Esophagus muscularis mucosa (tissue), 4 donors: ENCODE results near the gene MARK3.

ENCODE experiments used
- EP300 ChIP-seq: sonication (generic); formaldehyde crosslinking; IDR thresholded peaks from one replicate; pipeline ENCODE4 v1.6.1; 2017; ENCODE audit warnings: antibody characterized with exemption
- POLR2A ChIP-seq: fragments of 450-650 bp; IDR thresholded peaks from one replicate; pipeline ENCODE4 v1.6.1; 2017; ENCODE audit warnings: antibody characterized with exemption, moderate library complexity, mild to moderate bottlenecking, low read depth
- POLR2AphosphoS5 ChIP-seq, 2 donors: sonication (generic); formaldehyde crosslinking; IDR thresholded peaks; one replicate each; pipeline ENCODE4 v1.6.1; 2017; ENCODE audit warnings: antibody characterized with exemption in 2 of 2
- TF ChIP-seq, protein P1 (sequence below), 3 experiments: fragments of 200-600 bp in 2 of 3; fragments of 450-650 bp in 1 of 3; sonication (generic) in 2 of 3; IDR thresholded peaks; one replicate each; pipeline ENCODE4 v1.5.1; 2017 to 2019; ENCODE audit warnings: antibody characterized with exemption in 3 of 3, mild to moderate bottlenecking in 2 of 3, moderate library complexity in 1 of 3

DNA sequence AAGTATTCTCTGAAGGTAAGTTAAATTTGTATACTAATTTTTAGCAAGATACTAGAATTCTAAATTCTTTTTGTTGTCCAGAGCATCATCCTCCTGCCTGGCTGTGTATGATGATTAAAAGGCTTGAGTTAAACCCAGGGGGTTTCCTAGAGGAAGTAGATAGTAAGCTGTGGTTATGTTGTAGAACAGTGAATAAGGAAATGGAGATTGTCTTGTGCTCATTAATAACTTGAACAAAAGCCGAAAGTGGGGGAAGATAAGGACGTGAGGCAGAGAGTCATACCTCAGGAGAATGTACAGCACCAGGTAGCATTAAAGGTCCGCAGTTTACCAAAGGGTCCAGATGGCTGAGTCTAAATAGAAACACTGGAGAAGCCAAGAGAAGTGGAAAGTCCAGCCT lies 95.4 kb downstream of the MARK3 start:
- TF ChIP-seq, protein P1, sequence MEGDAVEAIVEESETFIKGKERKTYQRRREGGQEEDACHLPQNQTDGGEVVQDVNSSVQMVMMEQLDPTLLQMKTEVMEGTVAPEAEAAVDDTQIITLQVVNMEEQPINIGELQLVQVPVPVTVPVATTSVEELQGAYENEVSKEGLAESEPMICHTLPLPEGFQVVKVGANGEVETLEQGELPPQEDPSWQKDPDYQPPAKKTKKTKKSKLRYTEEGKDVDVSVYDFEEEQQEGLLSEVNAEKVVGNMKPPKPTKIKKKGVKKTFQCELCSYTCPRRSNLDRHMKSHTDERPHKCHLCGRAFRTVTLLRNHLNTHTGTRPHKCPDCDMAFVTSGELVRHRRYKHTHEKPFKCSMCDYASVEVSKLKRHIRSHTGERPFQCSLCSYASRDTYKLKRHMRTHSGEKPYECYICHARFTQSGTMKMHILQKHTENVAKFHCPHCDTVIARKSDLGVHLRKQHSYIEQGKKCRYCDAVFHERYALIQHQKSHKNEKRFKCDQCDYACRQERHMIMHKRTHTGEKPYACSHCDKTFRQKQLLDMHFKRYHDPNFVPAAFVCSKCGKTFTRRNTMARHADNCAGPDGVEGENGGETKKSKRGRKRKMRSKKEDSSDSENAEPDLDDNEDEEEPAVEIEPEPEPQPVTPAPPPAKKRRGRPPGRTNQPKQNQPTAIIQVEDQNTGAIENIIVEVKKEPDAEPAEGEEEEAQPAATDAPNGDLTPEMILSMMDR (IDR thresholded peaks at IDR 0.05): no peak
- TF ChIP-seq POLR2A (no peak), POLR2AphosphoS5 (IDR thresholded peaks at IDR 0.05) (no peak), EP300 (no peak)
